K562 (cell line): ENCODE results near the gene C11orf54. TPM values are rescaled to one million over a fixed set of nuclear protein-coding genes. Genes with fewer than 3 reads are reported as not detected.

Experiments used
- CBX8 ChIP-seq: fragments of 200-600 bp; sonication (generic); IDR thresholded peaks from 2 replicates; pipeline ENCODE4 v1.6.1; 2012; ENCODE audit warnings: borderline replicate concordance, mixed run types, low read depth, mild to moderate bottlenecking, moderate library complexity, mixed read lengths, low read length, control low read depth, inconsistent platforms; ENCODE audit not compliant: poor library complexity, severe bottlenecking; ENCODE audit errors: extremely low read depth
- ELK3 ChIP-seq: fragments of 450-650 bp; formaldehyde crosslinking; IDR thresholded peaks from 2 replicates; pipeline ENCODE4 v1.4.0; 2020; ENCODE audit warnings: mild to moderate bottlenecking
- HMBOX1 ChIP-seq: sonication (generic); IDR thresholded peaks from 2 replicates; pipeline ENCODE4 v1.6.1; 2016
- HOXB6 ChIP-seq: fragments of 250-450 bp; sonication (Bioruptor Pico); IDR thresholded peaks from 2 replicates; pipeline ENCODE4 v1.5.1; 2022; ENCODE audit warnings: mild to moderate bottlenecking, borderline replicate concordance
- KDM2B ChIP-seq: fragments of 250-450 bp; sonication (Bioruptor Pico); IDR thresholded peaks from 2 replicates; pipeline ENCODE4 v1.8.0; 2021; ENCODE audit warnings: mild to moderate bottlenecking, moderate library complexity
- MAX ChIP-seq: sonication (generic); formaldehyde crosslinking; IDR thresholded peaks from 2 replicates; pipeline ENCODE4 v1.9.0; 2022; ENCODE audit warnings: mild to moderate bottlenecking, missing genetic modification reagents
- NCOA6 ChIP-seq: fragments of 450-650 bp; IDR thresholded peaks from 2 replicates; pipeline ENCODE4 v1.6.1; 2017; ENCODE audit warnings: mild to moderate bottlenecking
- NELFE ChIP-seq: IDR thresholded peaks from 2 replicates; pipeline ENCODE4 v1.6.1; 2011; ENCODE audit warnings: mild to moderate bottlenecking; ENCODE audit not compliant: insufficient read depth, insufficient read length
- NFRKB ChIP-seq: fragments of 450-650 bp; IDR thresholded peaks from 2 replicates; pipeline ENCODE4 v1.6.1; 2016; ENCODE audit warnings: low read depth
- PHF20 ChIP-seq: fragments of 450-650 bp; IDR thresholded peaks from 2 replicates; pipeline ENCODE4 v1.6.1; 2018; ENCODE audit not compliant: partially characterized antibody
- POLR2A ChIP-seq: fragments of 450-650 bp; conservative IDR thresholded peaks from 2 replicates; pipeline ENCODE4 v1.6.1; 2016
- POLR2AphosphoS5 ChIP-seq: IDR thresholded peaks from 2 replicates; pipeline ENCODE4 v1.6.1; 2011; ENCODE audit warnings: mild to moderate bottlenecking, low read depth, low read length, moderate library complexity; ENCODE audit not compliant: control insufficient read depth, insufficient read depth
- RUNX1 ChIP-seq: sonication (generic); IDR thresholded peaks from 2 replicates; pipeline ENCODE4 v1.6.1; 2016; ENCODE audit warnings: antibody characterized with exemption, low read depth
- U2AF1 ChIP-seq: fragments of 200-400 bp; formaldehyde crosslinking; optimal IDR thresholded peaks from 2 replicates; pipeline ENCODE3; 2017; ENCODE audit warnings: mild to moderate bottlenecking, low read depth, low read length, moderate library complexity
- ZNF124 ChIP-seq: sonication (generic); formaldehyde crosslinking; IDR thresholded peaks from 2 replicates; pipeline ENCODE4 v1.8.1; 2022; ENCODE audit warnings: missing genetic modification reagents
- ZNF174 ChIP-seq: fragments of 250-450 bp; sonication (Bioruptor Pico); IDR thresholded peaks from 2 replicates; pipeline ENCODE4 v1.4.0; 2020; ENCODE audit warnings: mild to moderate bottlenecking
- ZNF184 ChIP-seq: sonication (generic); formaldehyde crosslinking; IDR thresholded peaks from 2 replicates; pipeline ENCODE4 v1.5.0; 2020; ENCODE audit warnings: missing genetic modification reagents
- ZNF644 ChIP-seq: fragments of 200-800 bp; sonication (Bioruptor generic); IDR thresholded peaks from 2 replicates; pipeline ENCODE4 v1.6.1; 2016; ENCODE audit warnings: low read depth, missing genetic modification characterization, missing compliant biosample characterization
- polyA plus RNA-seq, 8 experiments: library from polyadenylated mRNA; depleted of rRNA in 4 of 8; stranded (reverse) in 5 of 8; unstranded in 3 of 8; fragments of >200 nt; fragmentation: Nextera tagmentation in 2 of 8; fragmentation: Illumina TruSeq in 1 of 8; extraction: Ambion mirVana in 2 of 8; extraction: Trizol in 1 of 8; gene quantifications; 2 replicates each; pipeline versions ENCODE4 v1.2.1 to v1.2.3, GENCODE V29; 2011 to 2014; ENCODE audit warnings: inconsistent platforms in 1 of 8, missing spikeins in 1 of 8
- total RNA-seq, 7 experiments: library from RNA; depleted of rRNA in 6 of 7; stranded (reverse); fragments of >200 nt in 6 of 7; fragmentation: Illumina TruSeq in 2 of 7; extraction: Trizol in 2 of 7; gene quantifications; 2 replicates each; pipeline versions ENCODE4 v1.2.1 to v1.2.3, GENCODE V29; 2011 to 2021; ENCODE audit warnings: low replicate concordance in 1 of 7
- TF ChIP-seq, protein P1 (sequence below): sonication (generic); formaldehyde crosslinking; IDR thresholded peaks from 2 replicates; pipeline ENCODE4 v1.8.0; 2022; ENCODE audit warnings: missing genetic modification reagents, mild to moderate bottlenecking, moderate library complexity, borderline replicate concordance
- TF ChIP-seq, protein P2 (sequence below): sonication (generic); formaldehyde crosslinking; IDR thresholded peaks from 2 replicates; pipeline ENCODE4 v1.8.1; 2023; ENCODE audit warnings: mild to moderate bottlenecking, missing genetic modification reagents
- TF ChIP-seq, protein P3 (sequence below): fragments of 250-450 bp; sonication (Bioruptor Pico); IDR thresholded peaks from 2 replicates; pipeline ENCODE4 v1.8.0; 2021; ENCODE audit warnings: moderate library complexity, mild to moderate bottlenecking, inconsistent platforms
- TF ChIP-seq, protein P4 (sequence below): fragments of 450-650 bp; formaldehyde crosslinking; conservative IDR thresholded peaks from 2 replicates; pipeline ENCODE4 v1.4.0; 2022; ENCODE audit warnings: mild to moderate bottlenecking, missing genetic modification characterization

The C11orf54 gene
- total and polyA plus RNA-seq, 9 of the 15 experiments (the other 6 are each of a cell fraction or from before 2014, with no cell fraction given) = 13.4 to 33.0 (median 23.1) TPM

DNA sequence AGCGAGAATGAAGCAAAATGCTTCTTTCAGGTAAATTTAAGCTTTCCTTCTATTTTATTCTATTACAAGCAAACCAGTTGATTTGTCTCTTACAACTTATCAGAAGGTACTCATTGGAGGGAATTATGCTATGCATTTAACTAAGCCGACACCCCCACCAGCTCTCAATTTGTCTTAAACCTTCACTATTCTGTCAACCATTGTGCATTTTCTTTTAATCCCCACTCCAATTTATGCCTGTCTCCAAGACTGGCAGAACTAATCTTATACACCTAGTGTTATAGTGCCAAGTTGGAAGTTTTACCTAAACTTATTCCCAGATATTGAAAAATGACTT is 12.7 kb upstream of the C11orf54 start (continued):
- TF ChIP-seq POLR2A = no peak
- TF ChIP-seq, protein P1, sequence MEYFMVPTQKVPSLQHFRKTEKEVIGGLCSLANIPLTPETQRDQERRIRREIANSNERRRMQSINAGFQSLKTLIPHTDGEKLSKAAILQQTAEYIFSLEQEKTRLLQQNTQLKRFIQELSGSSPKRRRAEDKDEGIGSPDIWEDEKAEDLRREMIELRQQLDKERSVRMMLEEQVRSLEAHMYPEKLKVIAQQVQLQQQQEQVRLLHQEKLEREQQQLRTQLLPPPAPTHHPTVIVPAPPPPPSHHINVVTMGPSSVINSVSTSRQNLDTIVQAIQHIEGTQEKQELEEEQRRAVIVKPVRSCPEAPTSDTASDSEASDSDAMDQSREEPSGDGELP (CRISPR knock-in tag) = no peak
- TF ChIP-seq U2AF1 = no peak
- 0 out of 2 replicates have a peak, but pooled peaks have one; percentile 2 for TF ChIP-seq POLR2AphosphoS5
- TF ChIP-seq NCOA6 = no peak
- TF ChIP-seq KDM2B (CRISPR knock-in tag) = no peak
- no peak for TF ChIP-seq RUNX1
- TF ChIP-seq ZNF174 (CRISPR knock-in tag) = no peak
- 0 out of 2 replicates have a peak, but pooled peaks have one; percentile 17 for TF ChIP-seq HMBOX1
- no peak for TF ChIP-seq CBX8
- TF ChIP-seq, protein P2, sequence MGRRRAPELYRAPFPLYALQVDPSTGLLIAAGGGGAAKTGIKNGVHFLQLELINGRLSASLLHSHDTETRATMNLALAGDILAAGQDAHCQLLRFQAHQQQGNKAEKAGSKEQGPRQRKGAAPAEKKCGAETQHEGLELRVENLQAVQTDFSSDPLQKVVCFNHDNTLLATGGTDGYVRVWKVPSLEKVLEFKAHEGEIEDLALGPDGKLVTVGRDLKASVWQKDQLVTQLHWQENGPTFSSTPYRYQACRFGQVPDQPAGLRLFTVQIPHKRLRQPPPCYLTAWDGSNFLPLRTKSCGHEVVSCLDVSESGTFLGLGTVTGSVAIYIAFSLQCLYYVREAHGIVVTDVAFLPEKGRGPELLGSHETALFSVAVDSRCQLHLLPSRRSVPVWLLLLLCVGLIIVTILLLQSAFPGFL (CRISPR knock-in tag) = no peak
- TF ChIP-seq, protein P3, sequence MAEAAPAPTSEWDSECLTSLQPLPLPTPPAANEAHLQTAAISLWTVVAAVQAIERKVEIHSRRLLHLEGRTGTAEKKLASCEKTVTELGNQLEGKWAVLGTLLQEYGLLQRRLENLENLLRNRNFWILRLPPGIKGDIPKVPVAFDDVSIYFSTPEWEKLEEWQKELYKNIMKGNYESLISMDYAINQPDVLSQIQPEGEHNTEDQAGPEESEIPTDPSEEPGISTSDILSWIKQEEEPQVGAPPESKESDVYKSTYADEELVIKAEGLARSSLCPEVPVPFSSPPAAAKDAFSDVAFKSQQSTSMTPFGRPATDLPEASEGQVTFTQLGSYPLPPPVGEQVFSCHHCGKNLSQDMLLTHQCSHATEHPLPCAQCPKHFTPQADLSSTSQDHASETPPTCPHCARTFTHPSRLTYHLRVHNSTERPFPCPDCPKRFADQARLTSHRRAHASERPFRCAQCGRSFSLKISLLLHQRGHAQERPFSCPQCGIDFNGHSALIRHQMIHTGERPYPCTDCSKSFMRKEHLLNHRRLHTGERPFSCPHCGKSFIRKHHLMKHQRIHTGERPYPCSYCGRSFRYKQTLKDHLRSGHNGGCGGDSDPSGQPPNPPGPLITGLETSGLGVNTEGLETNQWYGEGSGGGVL = no peak
- no peak for TF ChIP-seq ZNF184 (CRISPR knock-in tag)
- TF ChIP-seq ZNF124 = no peak
- TF ChIP-seq, protein P4, sequence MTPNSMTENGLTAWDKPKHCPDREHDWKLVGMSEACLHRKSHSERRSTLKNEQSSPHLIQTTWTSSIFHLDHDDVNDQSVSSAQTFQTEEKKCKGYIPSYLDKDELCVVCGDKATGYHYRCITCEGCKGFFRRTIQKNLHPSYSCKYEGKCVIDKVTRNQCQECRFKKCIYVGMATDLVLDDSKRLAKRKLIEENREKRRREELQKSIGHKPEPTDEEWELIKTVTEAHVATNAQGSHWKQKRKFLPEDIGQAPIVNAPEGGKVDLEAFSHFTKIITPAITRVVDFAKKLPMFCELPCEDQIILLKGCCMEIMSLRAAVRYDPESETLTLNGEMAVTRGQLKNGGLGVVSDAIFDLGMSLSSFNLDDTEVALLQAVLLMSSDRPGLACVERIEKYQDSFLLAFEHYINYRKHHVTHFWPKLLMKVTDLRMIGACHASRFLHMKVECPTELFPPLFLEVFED (CRISPR knock-in tag) = peak; percentile 5; the same call in 1 of the 2 replicates
- TF ChIP-seq ELK3 (CRISPR knock-in tag) = no peak
- no peak for TF ChIP-seq NELFE
- no peak for TF ChIP-seq ZNF644 (tag)
- no peak for TF ChIP-seq PHF20
- TF ChIP-seq MAX (CRISPR knock-in tag) = no peak
- no peak for TF ChIP-seq HOXB6 (CRISPR knock-in tag)
- TF ChIP-seq NFRKB = no peak
